ENCODE measurements around the gene CAMTA1.

The CAMTA1 gene

DNA sequence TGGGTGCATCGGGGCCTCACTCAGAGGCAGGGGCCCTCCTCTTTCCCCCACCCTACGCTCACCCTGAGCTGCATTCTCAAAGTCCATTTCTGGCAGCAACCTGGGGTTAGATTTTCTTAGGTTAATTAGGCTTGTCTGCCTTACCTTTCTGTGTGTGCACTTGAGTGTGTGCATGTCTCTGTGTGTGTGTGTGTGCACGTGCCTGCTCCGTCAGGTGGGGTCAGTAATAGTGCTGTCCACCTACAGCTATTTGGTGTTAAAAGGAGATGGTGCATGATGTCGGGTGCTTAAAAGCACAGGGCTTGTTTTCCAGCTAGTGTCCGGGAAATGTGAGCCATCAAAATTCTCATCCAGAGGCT lies 257.9 kb downstream of the CAMTA1 start:
- TF ChIP-seq CTCF (IDR thresholded peaks at IDR 0.05; ENCODE audit: insufficient read depth, low read depth, low read length, missing control alignments) = no peak
- no peak overlapping the region for H3K4me3 ChIP-seq (ENCODE audit: low read length)
- no peak for DNase-seq (ENCODE audit: low read depth)

GRCh38 chr1:7043719-7044535 lies 258.7 kb downstream of the CAMTA1 start:
- no peak for TF ChIP-seq CTCF (IDR thresholded peaks at IDR 0.05; ENCODE audit: insufficient read depth, low read depth, low read length, missing control alignments)
- H3K4me3 ChIP-seq (ENCODE audit: low read length) = no peak overlapping the region
- no peak for DNase-seq (ENCODE audit: low read depth)

- H3K4me3 ChIP-seq (ENCODE audit: low read length) = no peak overlapping the region
- no peak for DNase-seq (ENCODE audit: low read depth)
- TF ChIP-seq CTCF (IDR thresholded peaks at IDR 0.05; ENCODE audit: insufficient read depth, low read depth, low read length, missing control alignments) = no peak
Observed at GRCh38 chr1:7045897-7046296, 260.6 kb downstream of the CAMTA1 start.

GRCh38 chr1:7046314-7046713 lies 261.1 kb downstream of the CAMTA1 start:
- H3K4me3 ChIP-seq (ENCODE audit: low read length) = no peak overlapping the region
- TF ChIP-seq CTCF (IDR thresholded peaks at IDR 0.05; ENCODE audit: insufficient read depth, low read depth, low read length, missing control alignments) = no peak
- peak; percentile 66 for DNase-seq (ENCODE audit: low read depth)

GRCh38 chr1:7046891-7047290 lies 261.6 kb downstream of the CAMTA1 start:
- no peak for TF ChIP-seq CTCF (IDR thresholded peaks at IDR 0.05; ENCODE audit: insufficient read depth, low read depth, low read length, missing control alignments)
- DNase-seq (ENCODE audit: low read depth) = no peak
- no peak overlapping the region for H3K4me3 ChIP-seq (ENCODE audit: low read length)

DNA sequence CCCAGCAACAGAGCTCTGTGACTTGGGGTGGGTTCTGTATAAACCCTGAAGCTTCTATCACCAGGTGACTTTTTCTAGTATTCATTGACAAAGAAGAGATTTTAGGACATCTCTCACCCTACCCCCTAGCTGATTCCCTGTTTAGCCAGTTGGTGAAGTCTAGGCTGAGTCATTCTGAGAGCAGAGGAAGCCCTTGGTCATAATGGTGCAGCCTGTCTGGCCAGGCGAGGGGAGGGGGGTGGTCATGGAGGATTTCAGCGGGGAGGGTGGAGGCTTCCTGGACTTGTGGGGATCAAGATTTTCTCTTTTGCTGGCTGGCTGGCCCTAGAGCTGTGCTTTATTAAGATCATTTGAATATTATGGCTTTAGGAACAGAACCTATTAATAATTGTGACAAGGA lies 262.6 kb downstream of the CAMTA1 start:
- DNase-seq (ENCODE audit: low read depth) = peak; percentile 37
- no peak overlapping the region for H3K4me3 ChIP-seq (ENCODE audit: low read length)
- TF ChIP-seq CTCF (IDR thresholded peaks at IDR 0.05; ENCODE audit: insufficient read depth, low read depth, low read length, missing control alignments) = no peak

GRCh38 chr1:7048395-7048794 lies 263.1 kb downstream of the CAMTA1 start:
- no peak for TF ChIP-seq CTCF (IDR thresholded peaks at IDR 0.05; ENCODE audit: insufficient read depth, low read depth, low read length, missing control alignments)
- H3K4me3 ChIP-seq (ENCODE audit: low read length) = no peak overlapping the region
- no peak for DNase-seq (ENCODE audit: low read depth)

Data from epithelial cell of esophagus (primary cell).